ENCODE measurements around the gene DCAF17.

DNA sequence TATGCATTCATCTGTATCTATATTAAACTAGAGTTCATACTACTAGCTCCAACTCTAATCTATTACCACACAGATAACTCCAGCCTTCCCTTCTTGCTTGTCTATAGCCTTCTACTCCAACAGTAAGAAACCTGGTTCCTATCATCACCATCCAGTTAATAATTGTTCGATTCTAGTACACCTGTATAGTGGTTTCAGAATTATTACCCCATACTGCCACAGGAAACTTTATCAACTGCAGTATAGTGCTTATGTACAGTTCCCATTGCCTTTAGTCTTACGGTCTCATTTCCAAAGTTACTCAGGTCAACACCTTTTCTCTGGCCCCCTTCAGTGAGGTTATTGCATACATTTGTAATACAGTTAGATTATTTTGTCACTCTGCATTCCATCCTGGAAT, 14.7 kb upstream of the DCAF17 start:
- no peak for TF ChIP-seq TAF1 (IDR thresholded peaks at IDR 0.05; ENCODE audit: low read depth)
- TF ChIP-seq RAD21 (conservative IDR thresholded peaks at IDR 0.05): no peak
